Hematopoietic multipotent progenitor cell treated with erythropoietin and hydrocortisone succinate and interleukin-3 and kit ligand, for 6 days (in vitro differentiated cells): ENCODE measurements around the gene LUC7L.
"Not testable (repeated sequence)": the region's sequence is repeated elsewhere in the genome, so short reads cannot be mapped to it uniquely, and the experiment has no call there.

ENCODE experiments used
- DNase-seq: peaks from one replicate; pipeline ENCODE4 v3.0.0-alpha.2; 2015

Gene LUC7L

GRCh38 chr16:228852-229730 is at the start of gene LUC7L:
TSS of gene LUC7L (minus strand) at chr16:229449. CDS start at chr16:229339, 110 bp downstream.
- peak; percentile 92 for DNase-seq

- DNase-seq: peak; percentile 97
Observed at GRCh38 chr16:278863-279366, 49.7 kb upstream of the LUC7L start.

GRCh38 chr16:276426-277077 is 47.3 kb upstream of the LUC7L start:
- no peak for DNase-seq

GRCh38 chr16:275786-276232 is 46.6 kb upstream of the LUC7L start, which contains the start of gene RGS11:
TSS of gene RGS11 (minus strand) at chr16:275944. CDS start at chr16:275911, 33 bp downstream.
- no peak for DNase-seq

- DNase-seq: no peak
Observed at GRCh38 chr16:275041-275641, 45.9 kb upstream of the LUC7L start.

- peak; percentile 45 for DNase-seq
Observed at GRCh38 chr16:273547-274421, 44.5 kb upstream of the LUC7L start.

GRCh38 chr16:272633-273546 is 43.6 kb upstream of the LUC7L start:
- no peak for DNase-seq

- DNase-seq: no peak
Observed at GRCh38 chr16:270381-271255, 41.4 kb upstream of the LUC7L start.

GRCh38 chr16:269061-269796 is 40.0 kb upstream of the LUC7L start:
- no peak for DNase-seq

GRCh38 chr16:268141-269053 is 39.1 kb upstream of the LUC7L start:
- peak; percentile 74 for DNase-seq

- not testable (repeated sequence) for DNase-seq
Observed at GRCh38 chr16:267562-267961, 38.3 kb upstream of the LUC7L start.

- DNase-seq: no peak
Observed at GRCh38 chr16:266258-267164, 37.3 kb upstream of the LUC7L start.

GRCh38 chr16:265711-266110 is 36.5 kb upstream of the LUC7L start:
- no peak for DNase-seq

GRCh38 chr16:265002-265529 is 35.8 kb upstream of the LUC7L start:
- no peak for DNase-seq

GRCh38 chr16:264440-264951 is 35.2 kb upstream of the LUC7L start:
- DNase-seq: no peak

- no peak for DNase-seq
Observed at GRCh38 chr16:263944-264343, 34.7 kb upstream of the LUC7L start.
